ENCODE measurements around the gene LIG3.

- TF ChIP-seq CTCF (conservative IDR thresholded peaks at IDR 0.05): no peak
- TF ChIP-seq EZH2 (IDR thresholded peaks at IDR 0.05; ENCODE audit: low read depth): no peak
Observed at GRCh38 chr17:35011671-35012216, 31.4 kb downstream of the LIG3 start.
